Measurements from ENCODE around the gene CCL28.
"Not testable (repeated sequence)": the region's sequence is repeated elsewhere in the genome, so short reads cannot be mapped to it uniquely, and the experiment has no call there.

The CCL28 gene, protein sequence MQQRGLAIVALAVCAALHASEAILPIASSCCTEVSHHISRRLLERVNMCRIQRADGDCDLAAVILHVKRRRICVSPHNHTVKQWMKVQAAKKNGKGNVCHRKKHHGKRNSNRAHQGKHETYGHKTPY

GRCh38 chr5:43412156-43412555 lies at the start of gene CCL28:
TSS of gene CCL28 (minus strand) at chr5:43412391. CDS start at chr5:43412316, 75 bp downstream.
- no peak for DNase-seq

DNA sequence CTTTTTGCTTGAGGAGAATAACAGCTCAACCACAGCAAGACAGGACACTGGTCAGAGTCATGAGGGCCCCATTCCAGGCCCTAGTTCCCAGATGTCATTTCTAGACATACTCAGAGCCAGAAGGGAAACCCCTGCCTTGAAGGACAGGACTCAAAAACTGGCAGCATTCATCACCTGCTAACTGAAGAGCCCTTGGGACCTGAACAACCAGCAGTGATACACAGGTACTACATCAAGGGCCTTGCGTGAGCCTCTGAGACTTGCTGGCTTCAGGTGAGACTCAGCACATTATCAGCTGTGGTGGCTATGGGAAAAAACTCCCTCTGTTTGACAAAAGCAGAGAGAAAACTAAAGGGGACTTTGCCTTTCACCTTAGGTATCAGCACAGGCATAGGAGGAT lies 48.9 kb upstream of the CCL28 start:
- DNase-seq, result no peak

DNA sequence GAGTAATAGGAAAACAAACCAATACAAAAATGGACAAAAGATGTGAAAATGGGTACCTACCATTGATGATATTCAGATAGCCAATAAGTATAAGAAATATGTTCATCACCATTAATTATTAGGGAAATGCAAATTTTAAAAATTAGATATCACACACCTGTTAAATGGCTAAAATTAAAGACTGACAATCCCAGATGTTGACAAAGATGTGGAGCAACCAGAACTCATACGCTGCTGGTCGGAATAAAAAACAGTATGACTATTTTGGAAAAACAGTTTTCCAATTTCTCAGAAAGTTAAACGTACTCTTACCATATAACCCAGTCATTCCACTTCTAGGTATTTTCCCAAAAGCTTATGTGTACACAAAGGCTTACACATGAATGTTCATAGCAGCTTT lies 44.4 kb upstream of the CCL28 start:
- no peak for DNase-seq

- DNase-seq, result not testable (repeated sequence)
Measured at GRCh38 chr5:43441575-43441974, 29.4 kb upstream of the CCL28 start.

- DNase-seq, result no peak
Measured at GRCh38 chr5:43437062-43437660, 25.0 kb upstream of the CCL28 start.

DNA sequence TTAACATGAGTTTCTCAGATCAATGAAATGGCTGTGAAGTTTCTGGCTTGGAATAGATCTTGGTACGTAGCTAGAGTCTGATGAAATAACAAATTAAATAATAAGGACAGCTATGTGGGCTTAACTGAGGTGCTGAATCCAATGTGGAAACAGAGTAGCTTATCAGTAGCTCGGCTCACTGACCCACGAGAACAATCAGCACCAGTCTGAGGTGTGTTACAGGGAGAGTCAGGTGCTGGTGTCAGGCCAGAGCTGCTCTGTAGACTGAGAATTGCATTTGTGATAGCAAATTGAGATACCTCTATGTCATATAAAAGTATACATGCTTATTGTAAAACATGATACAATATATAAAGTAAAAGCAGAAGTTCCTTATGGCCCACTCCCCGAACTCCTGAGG lies 21.2 kb upstream of the CCL28 start:
- no peak for DNase-seq

GRCh38 chr5:43432486-43433375 lies 20.5 kb upstream of the CCL28 start:
- DNase-seq, result peak; percentile 32

DNA sequence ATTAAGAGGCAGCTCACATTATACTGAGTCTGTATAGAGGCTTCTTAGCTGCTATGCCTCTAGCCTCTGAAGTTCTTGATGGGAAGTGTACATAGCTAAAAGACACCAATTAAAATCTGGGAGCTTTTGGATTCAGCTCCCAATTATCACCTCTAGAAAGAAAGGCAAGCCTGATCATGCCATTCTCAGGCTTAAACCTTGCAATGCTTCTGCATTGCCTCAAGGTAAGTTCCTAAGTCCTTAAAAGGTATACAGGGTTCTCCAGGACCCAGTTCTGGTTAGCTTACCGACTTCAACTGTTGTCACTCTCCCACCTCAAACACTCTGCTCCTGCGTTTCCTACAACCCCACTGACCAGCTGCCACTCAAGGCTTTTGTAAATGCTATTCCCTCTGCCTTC lies 17.5 kb upstream of the CCL28 start:
- DNase-seq, result no peak

DNA sequence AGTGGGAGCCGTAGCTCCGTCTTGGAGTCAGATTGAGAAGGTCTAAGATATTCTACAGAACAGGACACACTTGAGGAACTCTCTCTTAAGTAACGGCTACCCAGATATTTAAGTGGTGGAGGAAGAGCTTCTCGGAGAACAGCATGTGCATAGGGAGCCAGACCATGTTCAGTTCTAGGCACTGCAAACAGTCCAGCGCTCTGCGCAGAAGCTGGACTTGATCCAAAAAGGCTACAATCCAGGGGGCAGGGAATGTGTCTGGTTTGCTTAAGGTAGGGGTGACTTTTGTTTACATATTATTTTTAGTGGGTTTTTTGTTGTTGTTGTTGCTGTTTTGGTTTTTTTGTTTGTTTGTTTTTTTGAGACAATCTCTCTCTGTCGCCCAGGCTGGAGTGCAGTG lies 16.8 kb upstream of the CCL28 start:
- no peak for DNase-seq

- DNase-seq, result no peak
Measured at GRCh38 chr5:43427306-43427705, 15.1 kb upstream of the CCL28 start.

DNA sequence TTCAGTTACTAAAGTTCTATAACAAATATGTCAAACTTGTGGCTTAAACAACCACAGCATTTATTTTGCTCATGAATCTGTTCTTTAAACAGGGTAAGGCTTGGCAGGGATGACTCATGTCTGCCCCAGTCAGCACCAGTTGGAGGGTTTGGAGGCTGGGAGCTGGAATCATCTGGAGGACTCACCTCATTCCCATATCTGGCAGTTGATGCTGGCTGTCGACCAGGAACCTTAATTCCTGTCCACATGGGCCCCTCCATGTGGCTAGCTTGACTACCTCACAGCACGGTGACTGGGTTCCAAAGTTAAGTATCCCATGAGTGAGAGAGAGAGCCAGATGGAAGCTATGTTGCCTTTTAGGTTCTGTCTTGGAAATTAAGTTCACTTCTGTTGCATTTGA lies 13.8 kb upstream of the CCL28 start:
- peak; percentile 78 for DNase-seq

DNA sequence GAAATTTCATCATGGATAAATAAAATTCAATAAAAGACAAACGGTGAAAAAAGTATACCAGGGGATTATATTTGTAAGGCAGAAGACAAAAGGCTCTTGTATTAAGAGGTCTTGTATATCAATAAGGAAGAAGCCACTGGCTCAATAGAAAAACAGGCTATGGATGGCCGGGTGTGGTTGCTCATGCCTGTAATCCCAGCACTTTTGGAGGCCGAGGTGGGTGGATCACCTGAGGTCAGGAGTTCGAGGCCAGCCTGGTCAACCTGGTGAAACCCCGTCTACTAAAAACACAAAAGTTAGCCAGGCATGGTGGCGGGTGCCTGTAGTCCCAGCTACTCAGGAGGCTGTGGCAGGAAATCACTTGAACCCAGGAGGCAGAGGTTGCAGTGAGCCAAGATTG lies 10.9 kb upstream of the CCL28 start:
- not testable (repeated sequence) for DNase-seq

- peak; percentile 4 for DNase-seq
Measured at GRCh38 chr5:43422143-43422542, 10.0 kb upstream of the CCL28 start.

- DNase-seq, result no peak
Measured at GRCh38 chr5:43421450-43422133, 9.4 kb upstream of the CCL28 start.

- no peak for DNase-seq
Measured at GRCh38 chr5:43420241-43420640, 8.1 kb upstream of the CCL28 start.

- no peak for DNase-seq
Measured at GRCh38 chr5:43418561-43418960, 6.4 kb upstream of the CCL28 start.

GRCh38 chr5:43416803-43417394 lies 4.7 kb upstream of the CCL28 start:
- DNase-seq, result no peak

- no peak for DNase-seq
Measured at GRCh38 chr5:43415935-43416802, 4.0 kb upstream of the CCL28 start.

DNA sequence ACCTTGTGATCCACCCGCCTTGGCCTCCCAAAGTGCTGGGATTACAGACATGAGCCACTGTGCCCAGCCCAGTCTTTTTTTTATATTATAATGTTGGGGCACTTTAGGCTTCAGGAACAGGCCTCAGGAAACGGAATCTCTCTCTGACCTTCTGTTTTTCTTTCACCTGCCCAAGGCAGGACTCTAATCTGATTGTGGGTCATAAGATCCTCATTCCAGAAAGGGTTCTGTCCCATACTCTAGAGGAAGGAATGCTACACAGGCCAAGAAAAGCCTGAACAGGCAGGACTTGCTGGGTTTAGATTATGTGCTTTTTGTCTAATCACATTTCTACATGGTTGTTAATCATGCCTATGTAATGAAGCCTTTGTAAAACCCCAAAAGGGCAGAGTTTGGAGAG lies 1.8 kb upstream of the CCL28 start:
- no peak for DNase-seq

GRCh38 chr5:43412644-43413043 lies 453 bp upstream of the CCL28 start:
- no peak for DNase-seq

DNA sequence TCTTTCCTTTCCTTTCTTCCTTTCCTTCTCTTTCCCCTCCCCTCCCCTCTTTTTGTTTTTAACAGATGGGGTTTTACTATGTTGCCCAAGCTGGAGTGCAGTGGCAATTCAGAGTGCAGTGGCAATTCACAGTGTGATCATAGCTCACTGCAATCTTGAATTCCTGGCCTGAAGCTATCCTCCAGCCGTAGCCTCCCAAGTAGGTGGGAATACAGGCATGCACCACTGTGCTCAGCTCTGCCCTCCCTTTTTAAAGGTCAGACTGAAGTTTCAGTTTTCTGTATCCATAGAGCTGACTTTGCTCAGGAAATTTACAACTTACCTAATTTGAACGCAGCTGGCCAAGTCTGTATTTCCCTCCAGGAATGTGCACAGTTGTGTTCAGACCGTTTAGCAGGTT lies 696 bp downstream of the CCL28 start:
- no peak for DNase-seq

DNA sequence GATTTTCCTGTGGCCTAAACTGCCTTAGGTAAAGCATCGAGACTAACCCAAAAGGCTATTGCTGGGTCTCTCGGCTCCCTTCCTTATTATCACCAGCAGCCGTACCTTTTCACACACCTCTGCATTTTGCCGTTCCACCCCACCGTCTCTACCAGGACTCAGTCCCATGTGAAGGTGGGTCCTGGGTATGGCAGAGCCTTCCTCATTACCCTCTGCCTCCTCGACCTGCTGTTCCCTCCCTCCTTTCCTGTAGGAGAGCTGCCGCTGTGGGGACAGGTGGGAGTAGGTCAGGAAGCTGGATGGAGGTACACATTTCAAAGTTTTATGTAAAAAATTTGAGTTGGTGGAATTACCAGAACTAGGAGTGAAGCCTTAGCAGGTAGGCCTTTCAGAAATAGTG lies 1.8 kb downstream of the CCL28 start:
- DNase-seq, result no peak

Measured in HCEC 1CT (cell line).